ENCODE measurements around the gene SVEP1.
"Not testable (repeated sequence)": the region's sequence is repeated elsewhere in the genome, so short reads cannot be mapped to it uniquely, and the experiment has no call there.

SVEP1 gene

DNA sequence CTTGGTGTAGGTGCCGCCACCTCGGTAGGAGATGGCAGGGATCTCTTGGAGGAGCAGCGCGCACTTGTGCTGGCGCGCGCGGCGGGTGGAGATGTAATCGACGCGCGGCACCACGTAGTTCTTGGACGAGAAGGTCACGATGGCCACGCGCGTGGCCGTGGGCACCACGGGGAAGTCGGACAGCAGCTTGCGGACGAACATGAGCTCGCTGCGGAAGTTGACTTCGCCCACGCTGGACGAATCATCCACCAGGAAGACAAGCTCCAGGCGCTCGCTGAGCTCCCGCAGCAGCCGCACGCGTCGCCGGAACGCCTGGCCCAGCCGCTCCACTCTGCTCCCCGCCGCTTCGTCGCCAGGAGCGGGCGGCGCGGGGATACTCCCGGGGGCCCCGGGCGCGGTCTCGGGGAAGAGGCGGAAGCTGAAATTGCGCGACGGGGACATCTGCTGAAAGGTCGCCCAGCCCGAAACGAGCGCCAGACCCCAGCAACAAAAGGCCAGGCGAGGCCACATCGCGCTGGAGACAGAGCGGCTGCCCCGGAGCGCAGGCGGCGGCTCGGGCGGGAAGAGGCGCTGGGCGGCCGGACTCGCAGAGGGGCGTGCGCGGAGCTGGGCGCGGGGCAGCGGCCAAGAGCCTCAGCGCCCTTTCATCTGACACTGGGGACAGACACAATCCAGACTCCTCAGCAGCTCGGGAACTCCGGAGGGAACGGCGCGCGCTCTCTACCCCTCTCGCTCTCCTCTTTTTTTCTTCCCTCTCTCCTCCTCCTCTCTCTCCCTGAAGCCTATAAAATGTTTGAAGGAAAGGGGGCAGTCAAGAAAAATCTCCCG, at the start of gene SVEP1:
Gene SVEP1 (minus strand): TSS at position 708 of the 828 bp plus-strand sequence. CDS start 198 bp downstream, at position 510.
- DNase-seq: no peak

DNA sequence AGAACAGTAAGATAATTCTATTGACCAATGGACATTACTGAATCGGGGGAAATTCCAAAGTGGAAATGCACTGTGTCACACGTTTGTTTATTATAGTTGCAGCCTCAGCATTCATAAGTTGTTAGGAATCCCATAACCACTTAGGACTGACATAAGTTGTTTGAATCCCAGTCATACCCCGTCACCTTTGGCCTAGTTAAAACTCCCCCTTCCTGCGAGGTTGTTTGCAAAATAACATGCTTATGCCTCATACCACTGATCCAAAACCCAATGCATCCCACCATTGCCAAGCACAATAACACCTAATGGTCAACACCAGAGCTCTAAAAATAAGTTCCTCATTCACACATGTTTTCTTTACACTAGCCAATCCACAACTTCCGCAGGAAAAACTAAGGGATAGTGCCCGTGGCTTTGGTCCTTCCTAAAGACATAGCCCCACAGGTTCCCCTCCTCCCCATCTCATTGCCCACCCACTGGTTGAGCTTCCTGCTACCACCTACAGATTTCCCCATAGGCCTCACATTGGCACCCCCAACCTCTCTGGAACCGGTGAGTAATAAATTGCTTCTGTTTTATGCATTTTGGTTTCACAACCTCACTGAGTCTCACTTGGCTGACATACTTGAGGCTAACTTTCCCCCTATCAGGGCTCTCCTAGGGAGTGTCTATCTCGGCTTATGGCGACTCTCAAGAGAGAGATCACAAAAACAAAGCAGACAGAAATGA, 46.7 kb upstream of the SVEP1 start:
- no peak for DNase-seq

DNA sequence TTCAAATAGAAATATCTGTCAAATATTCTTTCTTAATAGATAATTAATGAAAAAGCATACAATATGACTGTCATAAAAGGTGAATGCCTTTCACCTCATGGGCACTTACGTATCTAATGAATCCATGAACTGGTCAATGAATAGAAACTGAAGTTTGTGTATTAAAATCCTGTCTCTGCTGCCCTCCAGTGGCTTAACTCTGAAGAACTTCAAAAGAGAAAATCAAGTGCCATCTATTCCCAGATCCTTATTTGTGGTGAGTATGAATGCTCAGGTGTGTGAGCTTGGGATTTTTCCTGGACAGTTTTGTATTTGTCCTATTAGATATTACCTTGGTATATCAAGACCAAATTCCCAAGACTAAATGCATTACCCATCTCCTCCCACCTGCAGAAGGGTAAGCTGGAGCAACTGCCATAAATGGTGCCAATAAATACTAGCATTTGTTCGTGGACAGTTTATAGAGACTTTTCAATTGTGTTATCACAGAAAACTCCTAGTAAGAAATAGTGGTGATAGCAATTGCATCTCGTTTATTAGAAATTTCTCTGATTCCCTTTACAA, 44.0 kb upstream of the SVEP1 start:
- no peak for DNase-seq

DNA sequence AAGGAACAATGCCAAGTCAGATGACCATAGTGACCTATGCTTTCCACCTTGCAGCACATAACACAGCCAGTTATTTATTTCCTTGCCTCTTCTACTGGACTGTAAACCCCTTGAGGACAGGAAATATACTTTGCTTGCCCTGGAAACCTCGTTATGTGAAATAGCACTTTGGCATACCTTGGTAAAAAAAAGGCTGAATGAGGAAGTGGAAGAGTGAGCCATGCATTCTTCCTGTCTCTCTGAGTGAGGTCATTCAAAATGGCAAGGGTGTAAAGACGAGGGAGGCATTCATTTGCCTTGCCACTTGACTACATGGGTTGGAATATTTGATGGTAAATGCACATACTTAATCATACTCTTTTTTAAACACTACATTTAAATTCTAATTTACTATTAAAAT, 42.8 kb upstream of the SVEP1 start:
- DNase-seq: no peak

DNA sequence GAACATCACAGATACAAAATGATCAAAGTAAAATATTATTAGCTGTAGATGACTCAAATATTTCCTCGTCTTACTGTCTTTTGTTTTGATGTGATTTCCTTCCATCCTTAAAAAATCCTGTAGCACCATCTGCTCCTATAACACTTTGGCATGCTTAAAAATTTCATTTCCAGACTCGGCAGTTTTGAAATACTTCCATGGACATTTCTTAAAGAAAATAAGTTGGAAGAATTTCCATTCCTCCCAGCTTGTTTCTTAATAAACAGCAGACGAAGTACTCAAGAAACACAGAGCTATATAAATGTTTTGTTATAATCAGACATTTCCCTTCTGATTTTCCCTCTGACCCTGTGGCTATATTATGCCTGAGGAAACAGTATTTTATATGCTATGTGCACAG, 41.2 kb upstream of the SVEP1 start:
- DNase-seq: no peak

DNA sequence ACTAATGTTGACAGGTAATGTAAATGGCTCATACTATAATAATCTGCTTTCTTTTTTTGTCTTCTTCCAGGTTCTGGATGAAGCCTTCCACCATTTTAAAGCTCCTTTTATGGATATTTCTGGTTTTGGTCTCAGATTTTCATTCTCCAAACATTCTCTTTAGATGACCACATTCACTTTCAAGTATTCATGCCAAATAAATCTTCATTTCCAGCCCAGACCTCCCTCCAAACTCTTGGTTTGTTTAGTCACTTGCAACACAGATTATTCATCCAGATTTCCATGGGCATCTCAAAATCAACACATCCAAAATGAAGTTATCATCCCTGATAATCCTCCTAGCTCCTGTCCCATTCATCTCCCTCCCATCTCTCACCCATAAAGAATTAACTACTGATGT, 40.3 kb upstream of the SVEP1 start:
- no peak for DNase-seq

DNA sequence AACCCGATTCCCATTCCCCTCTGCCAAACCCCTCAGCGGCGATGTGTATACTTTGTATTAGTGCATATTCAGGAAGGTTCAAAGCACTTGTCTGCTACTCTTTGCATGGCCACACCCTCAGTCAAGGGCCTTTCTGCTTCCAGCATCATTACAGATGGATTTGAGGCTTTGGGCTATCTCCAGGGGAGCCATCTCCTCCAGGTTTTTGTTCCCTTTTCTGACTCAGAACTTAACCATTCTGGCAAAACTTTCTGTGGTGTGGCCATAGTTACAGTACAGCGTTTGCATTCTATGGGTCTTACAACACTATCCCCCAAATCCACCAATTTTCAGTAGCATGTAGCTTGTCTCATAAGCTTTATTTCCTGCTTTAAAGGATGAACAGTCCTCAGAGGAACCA, 36.0 kb upstream of the SVEP1 start:
- DNase-seq: no peak

DNA sequence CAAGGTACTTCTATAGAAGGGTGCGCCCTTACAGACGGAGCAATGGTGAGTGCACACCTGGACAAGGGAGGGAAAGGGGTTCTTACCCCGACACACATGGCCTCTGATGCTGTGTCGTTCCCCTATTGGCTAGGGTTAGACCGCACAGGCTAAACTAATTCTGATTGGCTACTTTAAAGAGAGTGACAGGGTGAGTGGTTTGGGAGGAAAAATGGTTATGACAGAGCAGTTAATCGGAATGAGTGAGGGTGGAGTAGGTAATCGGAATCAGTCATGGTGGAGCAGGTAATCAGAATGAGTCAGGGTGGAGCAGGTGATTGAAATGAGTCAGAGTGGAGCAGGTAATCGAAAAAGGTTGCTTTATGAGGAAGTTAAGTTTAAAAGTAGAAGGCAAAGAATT, 35.0 kb upstream of the SVEP1 start:
- not testable (repeated sequence) for DNase-seq

DNA sequence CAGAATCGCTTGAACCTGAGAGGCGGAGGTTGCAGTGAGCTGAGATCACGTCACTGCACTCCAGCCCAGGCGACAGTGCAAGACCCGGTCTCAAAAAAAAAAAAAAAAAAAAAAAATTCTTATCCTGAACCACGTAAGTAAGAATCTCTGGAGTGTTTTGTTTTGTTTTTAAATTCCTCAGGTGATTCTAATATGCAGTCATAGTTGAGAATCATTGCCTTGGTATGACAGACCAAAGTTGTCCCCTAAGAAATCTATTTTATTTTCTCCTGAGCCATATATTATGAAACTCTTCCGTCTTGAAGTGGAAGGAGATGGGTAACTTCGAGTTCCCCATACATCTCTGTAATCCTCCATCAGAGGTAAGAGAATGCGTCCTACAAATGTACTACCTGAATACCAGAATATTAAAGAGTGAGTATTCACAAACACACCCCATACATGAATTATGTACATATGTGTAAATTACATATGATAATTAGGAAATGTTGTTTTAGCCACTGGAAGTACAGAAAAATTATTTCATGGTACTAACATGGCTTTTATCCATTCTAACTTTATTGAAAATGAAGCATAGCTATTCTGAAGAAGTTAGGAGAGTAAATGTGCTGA, 26.7 kb upstream of the SVEP1 start:
- DNase-seq: no peak

- DNase-seq: no peak
These were observed 26.0 kb upstream of the SVEP1 start for GRCh38 chr9:110605565-110605964.

GRCh38 chr9:110604171-110604601, 24.6 kb upstream of the SVEP1 start:
- DNase-seq: no peak

DNA sequence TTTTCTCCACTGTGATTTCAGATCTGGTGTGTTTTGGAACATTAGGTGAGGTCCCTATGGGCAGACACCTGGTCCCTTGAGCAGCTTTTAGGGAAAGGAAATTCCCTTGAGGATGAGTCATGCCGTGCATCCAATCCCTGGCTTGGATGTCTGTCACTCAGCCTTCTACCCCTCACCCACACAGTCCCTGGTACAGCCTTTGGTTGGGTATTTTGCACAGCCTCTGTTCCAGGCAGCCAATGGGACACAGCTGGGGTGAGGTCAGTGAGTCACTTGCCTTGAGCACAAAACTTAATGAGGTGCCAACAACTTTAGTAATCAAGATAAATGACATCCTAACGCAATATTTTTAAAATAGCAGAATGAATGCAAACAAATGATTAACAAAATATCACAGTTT, 22.7 kb upstream of the SVEP1 start:
- no peak for DNase-seq

GRCh38 chr9:110601098-110601497, 21.6 kb upstream of the SVEP1 start:
- no peak for DNase-seq

- DNase-seq: no peak
These were observed 19.9 kb upstream of the SVEP1 start for GRCh38 chr9:110599468-110599867.

DNA sequence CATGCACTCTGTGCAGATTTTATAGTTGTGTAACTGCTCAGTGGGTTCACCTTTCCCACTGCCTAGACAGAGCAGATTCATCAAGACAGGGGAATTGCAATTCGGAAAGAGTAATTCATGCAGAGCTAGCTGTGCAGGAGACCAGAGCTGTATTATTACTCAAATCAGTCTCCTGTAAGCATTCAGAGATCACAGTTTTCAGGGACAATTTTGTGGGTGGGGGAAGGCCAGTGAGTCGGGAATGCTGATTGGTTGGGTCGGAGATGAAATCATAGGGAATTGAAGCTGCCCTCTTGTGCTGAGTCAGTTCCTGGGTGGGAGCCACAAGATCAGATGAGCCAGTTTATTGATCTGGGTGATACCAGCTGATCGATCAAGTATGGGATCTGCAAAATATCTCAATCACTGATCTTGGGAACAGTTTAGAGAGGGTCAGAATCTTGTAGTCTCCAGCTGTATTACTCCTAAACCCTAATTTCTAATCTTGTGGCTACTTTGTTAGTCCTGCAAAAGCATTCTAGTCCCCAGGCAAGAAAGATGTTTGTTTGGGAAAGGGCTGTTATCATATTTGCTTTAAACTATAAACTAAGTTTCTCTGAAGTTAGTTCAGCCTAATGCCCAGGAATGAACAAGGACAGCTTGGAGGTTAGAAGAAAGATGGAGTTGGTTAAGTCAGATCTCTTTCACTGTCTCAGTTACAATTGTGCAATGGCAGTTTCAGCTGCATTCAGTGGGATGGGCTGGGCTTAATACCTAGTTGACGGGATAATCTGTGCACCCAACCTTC, 12.7 kb upstream of the SVEP1 start:
- DNase-seq: no peak

DNA sequence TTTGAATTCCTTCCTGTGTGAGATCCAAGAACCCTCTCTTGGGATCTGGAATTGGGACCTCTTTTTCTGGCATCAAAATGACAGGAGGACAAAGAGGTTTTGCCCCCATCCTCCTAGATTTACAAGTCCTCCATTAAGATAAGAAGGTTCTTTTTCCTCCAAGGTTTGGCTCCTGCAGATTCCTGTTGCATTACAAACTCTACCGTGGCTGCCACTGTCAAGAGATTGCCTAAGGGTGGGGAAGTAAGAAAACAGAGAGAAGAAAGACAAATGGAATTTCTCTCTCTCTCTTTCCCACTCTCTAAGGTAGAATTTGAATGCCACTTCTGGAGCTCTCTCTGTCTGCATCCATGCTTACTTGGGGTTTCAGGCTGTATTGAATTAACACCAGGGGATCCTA, 12.0 kb upstream of the SVEP1 start:
- no peak for DNase-seq

- no peak for DNase-seq
These were observed 11.3 kb upstream of the SVEP1 start for GRCh38 chr9:110590816-110591215.

DNA sequence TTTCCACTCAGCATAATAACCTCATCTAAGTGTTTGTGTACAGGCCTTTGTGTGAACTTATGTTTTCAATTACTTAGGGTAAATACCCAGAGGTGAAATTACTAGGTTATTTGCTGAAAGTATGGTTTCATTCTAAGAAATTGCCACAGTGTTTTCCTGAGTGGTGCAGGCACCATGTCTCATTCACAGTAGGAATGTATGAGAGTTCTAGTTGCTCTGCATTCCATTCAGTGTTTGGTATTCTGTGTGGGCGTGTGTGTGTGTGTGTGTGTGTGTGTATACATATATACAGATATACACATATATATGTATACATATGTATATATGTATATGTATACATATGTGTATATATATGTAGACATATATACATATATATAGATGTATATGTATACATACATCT, 8.8 kb upstream of the SVEP1 start:
- no peak for DNase-seq

DNA sequence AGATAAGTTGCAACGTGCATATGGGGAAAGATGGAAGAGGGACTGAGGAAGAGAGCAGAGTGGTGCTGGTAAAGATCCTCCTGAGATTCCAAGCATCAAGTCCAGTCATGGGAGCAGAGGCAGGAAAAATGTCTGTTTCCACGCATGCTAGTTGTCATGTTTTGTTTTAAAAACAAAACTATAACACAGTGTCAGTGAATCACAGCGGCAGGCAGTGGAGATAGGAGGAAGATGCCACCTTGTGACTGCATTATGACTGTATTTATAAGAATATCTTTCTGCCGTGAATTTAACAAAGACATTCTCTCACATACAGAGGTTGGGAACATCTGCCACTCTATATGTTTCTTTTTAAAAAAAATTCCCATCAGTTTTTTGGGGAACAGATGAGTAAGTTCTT, 3.7 kb upstream of the SVEP1 start:
- no peak for DNase-seq

- no peak for DNase-seq
These were observed 2.6 kb upstream of the SVEP1 start for GRCh38 chr9:110582156-110582555.

DNA sequence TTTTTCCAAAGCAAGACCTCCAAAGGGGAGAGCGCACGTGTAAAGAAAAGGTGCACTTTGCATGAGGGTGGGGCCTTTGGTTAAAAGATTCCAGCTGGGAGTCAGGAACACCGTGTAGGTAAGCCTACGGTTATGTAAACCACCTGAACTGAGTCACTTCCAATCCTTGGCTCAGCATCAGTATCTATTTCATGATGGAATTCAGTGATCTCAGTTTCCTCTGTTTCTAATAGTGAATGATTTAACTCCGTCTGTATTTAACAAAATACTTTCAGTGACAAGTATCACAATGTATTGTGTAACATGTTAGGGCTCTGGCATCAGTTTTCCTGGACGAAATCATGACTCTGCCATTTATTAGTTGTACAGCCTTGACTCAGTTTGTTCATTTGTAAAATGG, 1.3 kb upstream of the SVEP1 start:
- DNase-seq: no peak

DNA sequence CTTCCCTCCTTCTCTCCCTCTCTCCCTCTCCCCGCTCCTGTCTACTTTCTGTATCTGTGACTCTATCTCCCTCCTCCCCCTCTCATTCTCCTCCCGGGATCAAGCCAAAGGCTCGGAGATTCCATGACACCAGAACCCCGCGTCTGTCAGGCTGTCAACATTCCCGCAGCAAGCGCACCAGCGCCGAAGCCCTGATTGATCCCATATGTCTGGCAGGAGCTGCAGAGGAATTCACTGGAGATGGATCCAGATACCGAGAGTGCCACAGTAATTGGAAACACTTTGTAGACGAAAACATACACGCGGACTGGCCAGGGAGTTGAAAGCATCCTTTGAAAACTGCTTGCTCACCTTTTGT, 300 bp upstream of the SVEP1 start:
- no peak for DNase-seq

GRCh38 chr9:110578575-110579033, 937 bp downstream of the SVEP1 start:
- DNase-seq: no peak

Data from activated naive CD4-positive, alpha-beta T cell treated with Interleukin-2 at 50 U/mL for 16 hours (primary cell).